Measurements from ENCODE around the gene RAET1G.

- TF ChIP-seq ZNF274 (IDR thresholded peaks at IDR 0.05; ENCODE audit: low read depth, low read length) = no peak
- no peak for TF ChIP-seq SUZ12 (IDR thresholded peaks at IDR 0.05; ENCODE audit: extremely low read depth, insufficient read depth, insufficient read length)
These were observed 8.6 kb upstream of the RAET1G start for GRCh38 chr6:149931501-149931900.
